GM12878 (cell line): ENCODE measurements around the gene ENSA. TPM values are rescaled to one million over a fixed set of nuclear protein-coding genes. Genes with fewer than 3 reads are reported as not detected.
A peak's percentile ranks its signal among the peaks of the same experiment; 100 is the strongest.

Experiments
- ATF3 ChIP-seq: IDR thresholded peaks from 2 replicates; pipeline ENCODE4 v1.6.1; 2011; ENCODE audit warnings: low read depth, mild to moderate bottlenecking, low read length, moderate library complexity, borderline replicate concordance; ENCODE audit errors: extremely low read depth
- BRCA1 ChIP-seq: IDR thresholded peaks from 2 replicates; pipeline ENCODE4 v1.6.1; 2011; ENCODE audit warnings: low read depth, low read length, improper control_type of control experiment
- CHD2 ChIP-seq: IDR thresholded peaks from 2 replicates; pipeline ENCODE4 v1.6.1; 2011; ENCODE audit warnings: low read depth, low read length, improper control_type of control experiment, borderline replicate concordance
- CUX1 ChIP-seq: IDR thresholded peaks from 2 replicates; pipeline ENCODE4 v1.6.1; 2012; ENCODE audit warnings: improper control_type of control experiment, low read depth, low read length; ENCODE audit not compliant: insufficient replicate concordance
- E2F4 ChIP-seq: IDR thresholded peaks from 2 replicates; pipeline ENCODE4 v1.6.1; 2012; ENCODE audit warnings: low read depth, low read length, improper control_type of control experiment
- ESRRA ChIP-seq: IDR thresholded peaks from 2 replicates; pipeline ENCODE4 v1.6.1; 2012; ENCODE audit warnings: mild to moderate bottlenecking, low read length, improper control_type of control experiment
- ETV6 ChIP-seq, 2 experiments: fragments of 450-650 bp in 1 of 2; IDR thresholded peaks in 1 of 2; conservative IDR thresholded peaks in 1 of 2; 2 replicates each; pipeline ENCODE4 v1.6.1; 2014; ENCODE audit warnings: antibody characterized with exemption in 1 of 2, borderline replicate concordance in 1 of 2, low read depth in 1 of 2, mild to moderate bottlenecking in 1 of 2, moderate library complexity in 1 of 2
- GABPA ChIP-seq: IDR thresholded peaks from 2 replicates; pipeline ENCODE4 v1.6.1; 2014; ENCODE audit warnings: antibody characterized with exemption, low read depth, mild to moderate bottlenecking, inconsistent platforms
- HDAC2 ChIP-seq: fragments of 200-600 bp; sonication (generic); IDR thresholded peaks from 2 replicates; pipeline ENCODE4 v1.6.1; 2017
- JUND ChIP-seq: IDR thresholded peaks from 2 replicates; pipeline ENCODE4 v1.6.1; 2012; ENCODE audit warnings: low read depth, mild to moderate bottlenecking, low read length, improper control_type of control experiment, moderate library complexity
- LARP7 ChIP-seq: fragments of 450-650 bp; IDR thresholded peaks from 2 replicates; pipeline ENCODE4 v1.6.1; 2017; ENCODE audit warnings: mild to moderate bottlenecking
- MYB ChIP-seq: fragments of 150-350 bp; IDR thresholded peaks from 2 replicates; pipeline ENCODE4 v1.6.1; 2014; ENCODE audit warnings: mild to moderate bottlenecking, low read depth, low read length, borderline replicate concordance
- NFXL1 ChIP-seq: fragments of 450-650 bp; IDR thresholded peaks from 2 replicates; pipeline ENCODE4 v1.6.1; 2017; ENCODE audit warnings: antibody characterized with exemption, mild to moderate bottlenecking, borderline replicate concordance
- PAX5 ChIP-seq: IDR thresholded peaks from 2 replicates; pipeline ENCODE4 v1.6.1; 2011; ENCODE audit warnings: low read depth, low read length, borderline replicate concordance
- PRDM15 ChIP-seq: fragments of 450-650 bp; formaldehyde crosslinking; IDR thresholded peaks from 2 replicates; pipeline ENCODE4 v1.4.0; 2020; ENCODE audit warnings: mild to moderate bottlenecking, moderate library complexity
- SMARCA5 ChIP-seq: fragments of 450-650 bp; IDR thresholded peaks from 2 replicates; pipeline ENCODE4 v1.6.1; 2017; ENCODE audit warnings: mild to moderate bottlenecking
- SPI1 ChIP-seq: IDR thresholded peaks from 2 replicates; pipeline ENCODE4 v1.6.1; 2011; ENCODE audit warnings: low read depth, mild to moderate bottlenecking, low read length, moderate library complexity, borderline replicate concordance; ENCODE audit not compliant: insufficient read depth
- polyA plus RNA-seq, 11 experiments: library from polyadenylated mRNA; depleted of rRNA in 4 of 11; unstranded in 6 of 11; stranded (reverse) in 5 of 11; fragments of >200 nt; fragmentation: Nextera tagmentation in 4 of 11; fragmentation: Illumina TruSeq in 1 of 11; extraction: Ambion mirVana in 4 of 11; extraction: Trizol in 1 of 11; gene quantifications; 1 replicate in 1 of 11; 2 replicates in 10 of 11; pipeline versions ENCODE4 v1.2.1 to v1.2.3, GENCODE V29; 2011 to 2016; ENCODE audit warnings: inconsistent platforms in 2 of 11, missing spikeins in 2 of 11, low read depth in 1 of 11
- total RNA-seq, 4 experiments: library from RNA; depleted of rRNA in 3 of 4; stranded (reverse); fragments of >200 nt in 3 of 4; fragmentation: Illumina TruSeq in 1 of 4; extraction: Trizol in 1 of 4; gene quantifications; 2 replicates each; pipeline versions ENCODE4 v1.2.1 to v1.2.3, GENCODE V29; 2013 to 2021

Gene ENSA
- total and polyA plus RNA-seq, 10 of the 15 experiments (the other 5 are each of a cell fraction or from before 2014, with no cell fraction given) = 56.1 to 605 (median 143) TPM

GRCh38 chr1:150579110-150579944 lies 50.1 kb downstream of the ENSA start, which contains the start of gene MCL1 (continued):
- TF ChIP-seq ATF3 (no peak), PAX5 (no peak), HDAC2 (no peak), LARP7 (peak; percentile 92), CUX1 (peak; percentile 49), SMARCA5 (no peak), MYB (no peak), ESRRA (peak; percentile 64; the same call in 1 of the 2 replicates), BRCA1 (no peak), ETV6 (conservative IDR thresholded peaks at IDR 0.05 in 1 of 2, IDR thresholded peaks at IDR 0.05 in 1 of 2; ENCODE audit: borderline replicate concordance in 1 of 2, low read depth in 1 of 2) (peak in 1 of 2 experiments; percentile 70; a peak in 2 of 4 replicates), E2F4 (no peak), NFXL1 (no peak), SPI1 (peak; percentile 90), PRDM15 (no peak), JUND (no peak), GABPA (peak; percentile 72), CHD2 (peak; percentile 62)
